HCEC 1CT (cell line): ENCODE data around the gene SPAG9.
"Not testable (repeated sequence)": the region's sequence is repeated elsewhere in the genome, so short reads cannot be mapped to it uniquely, and the experiment has no call there.

Experiments
- DNase-seq: peaks from one replicate; pipeline ENCODE4 v3.0.0-alpha.2; 2017

SPAG9 gene

GRCh38 chr17:50953518-50953830 is 167.2 kb downstream of the SPAG9 start:
- DNase-seq: no peak

GRCh38 chr17:50952889-50953288 is 167.8 kb downstream of the SPAG9 start:
- DNase-seq: no peak

- DNase-seq: peak; percentile 18
Observed at GRCh38 chr17:50952013-50952412, 168.7 kb downstream of the SPAG9 start.

- DNase-seq: peak; percentile 93
Observed at GRCh38 chr17:50949989-50950877, 170.4 kb downstream of the SPAG9 start.

DNA sequence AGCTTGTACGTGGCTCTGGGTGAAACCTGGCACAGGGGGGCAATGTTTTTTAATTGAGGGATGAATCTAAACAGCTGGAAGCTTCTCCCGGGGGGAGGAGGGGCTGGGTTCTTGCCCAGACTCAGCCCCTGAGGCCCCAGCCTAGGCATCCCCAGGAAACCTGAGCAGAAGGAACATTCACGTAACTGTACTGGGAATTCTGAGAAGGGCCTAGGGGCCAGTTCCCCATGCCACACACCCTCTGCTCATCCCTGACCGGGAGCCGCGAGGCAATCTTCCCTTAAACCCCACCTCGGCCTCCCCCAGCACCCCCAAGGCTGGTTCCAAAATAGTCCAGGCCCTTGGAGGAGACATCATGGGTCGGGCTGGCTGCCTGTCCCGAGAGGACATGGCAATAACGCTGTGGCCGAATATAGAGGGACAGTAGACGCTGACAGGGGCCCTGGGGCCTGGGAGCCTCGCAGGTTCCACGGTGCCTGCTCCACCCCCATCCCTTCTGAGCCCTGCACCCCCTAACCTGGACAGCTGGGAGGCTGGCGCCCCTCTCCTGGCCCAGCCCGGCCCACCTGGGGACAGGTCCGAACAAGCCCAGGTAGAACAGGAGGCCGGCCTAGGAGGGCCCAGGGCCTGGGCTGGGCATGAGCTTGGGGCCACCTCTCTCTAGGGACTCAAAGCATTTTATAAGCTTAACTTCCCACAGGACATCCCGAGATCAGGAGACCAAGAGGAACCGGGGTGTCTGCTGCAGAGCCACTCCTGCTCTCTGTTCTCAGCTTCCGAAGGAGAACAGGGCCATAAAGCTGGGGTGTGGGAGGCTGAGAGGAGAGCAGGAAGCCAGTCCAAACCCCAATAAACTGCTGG is 171.3 kb downstream of the SPAG9 start:
- DNase-seq: no peak

- no peak for DNase-seq
Observed at GRCh38 chr17:50948711-50949110, 172.0 kb downstream of the SPAG9 start.

DNA sequence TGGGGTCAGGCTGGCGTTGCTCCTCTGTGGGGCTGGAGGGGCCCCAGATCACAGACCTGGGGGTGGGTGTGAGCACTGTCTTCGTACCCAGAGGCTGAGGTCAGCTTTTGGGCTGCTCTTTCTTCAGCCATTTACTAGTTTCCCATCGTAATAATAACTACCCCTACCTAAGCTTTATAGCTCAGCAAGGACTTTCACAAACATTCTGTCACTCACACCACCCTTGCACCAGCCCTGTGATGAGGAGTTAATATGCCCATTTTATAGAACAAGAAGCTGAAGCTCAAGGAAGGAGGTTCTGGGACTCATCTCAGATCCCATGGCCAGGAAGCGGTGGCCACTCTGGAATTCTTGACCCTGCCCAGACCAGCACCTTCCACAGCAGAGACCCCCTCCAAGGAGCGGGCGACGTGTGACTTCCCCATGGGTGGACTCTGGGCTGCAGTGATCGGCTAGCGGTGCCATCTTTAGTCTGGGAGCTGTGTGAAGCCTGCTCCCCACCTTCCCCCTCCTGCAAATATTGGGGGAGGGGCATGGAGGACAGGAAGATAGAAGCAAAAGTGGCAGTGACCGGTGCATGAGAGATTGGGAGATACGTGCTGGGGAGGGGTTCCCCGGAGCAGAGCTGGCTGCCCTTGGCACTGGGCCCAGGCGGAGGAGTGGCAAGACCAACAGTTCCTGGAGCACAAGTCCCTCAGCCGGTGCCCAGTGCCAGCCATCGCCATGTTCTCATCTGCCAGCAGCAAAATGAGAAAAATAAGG is 172.7 kb downstream of the SPAG9 start:
- no peak for DNase-seq

GRCh38 chr17:50946891-50947781 is 173.5 kb downstream of the SPAG9 start:
- no peak for DNase-seq

GRCh38 chr17:50946223-50946890 is 174.3 kb downstream of the SPAG9 start:
- no peak for DNase-seq

- no peak for DNase-seq
Observed at GRCh38 chr17:50945779-50946222, 174.9 kb downstream of the SPAG9 start.

GRCh38 chr17:50944902-50945720 is 175.6 kb downstream of the SPAG9 start:
- DNase-seq: no peak

- peak; percentile 39 for DNase-seq
Observed at GRCh38 chr17:50944054-50944901, 176.4 kb downstream of the SPAG9 start.

DNA sequence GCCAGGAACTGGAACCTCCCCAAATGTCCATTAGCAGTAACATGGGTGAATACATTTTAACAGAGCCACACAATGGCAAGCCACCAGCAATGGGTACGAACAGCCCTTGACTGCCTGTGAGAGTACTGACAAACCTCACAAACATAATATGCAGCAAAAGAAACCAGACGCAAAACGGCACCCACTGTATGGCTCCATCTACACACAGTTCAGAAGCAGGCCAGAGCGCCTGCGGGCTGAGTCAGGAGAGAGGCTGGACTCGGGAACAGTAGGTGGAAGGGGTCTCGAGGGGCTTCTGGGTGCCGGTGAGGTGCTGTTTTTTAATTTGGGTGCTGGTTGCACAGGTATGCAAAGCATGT is 177.1 kb downstream of the SPAG9 start:
- no peak for DNase-seq

- not testable (repeated sequence) for DNase-seq
Observed at GRCh38 chr17:50941676-50942048, 179.0 kb downstream of the SPAG9 start.

- DNase-seq: no peak
Observed at GRCh38 chr17:50939795-50940684, 180.6 kb downstream of the SPAG9 start.

GRCh38 chr17:50939542-50939794 is 181.2 kb downstream of the SPAG9 start:
- no peak for DNase-seq

DNA sequence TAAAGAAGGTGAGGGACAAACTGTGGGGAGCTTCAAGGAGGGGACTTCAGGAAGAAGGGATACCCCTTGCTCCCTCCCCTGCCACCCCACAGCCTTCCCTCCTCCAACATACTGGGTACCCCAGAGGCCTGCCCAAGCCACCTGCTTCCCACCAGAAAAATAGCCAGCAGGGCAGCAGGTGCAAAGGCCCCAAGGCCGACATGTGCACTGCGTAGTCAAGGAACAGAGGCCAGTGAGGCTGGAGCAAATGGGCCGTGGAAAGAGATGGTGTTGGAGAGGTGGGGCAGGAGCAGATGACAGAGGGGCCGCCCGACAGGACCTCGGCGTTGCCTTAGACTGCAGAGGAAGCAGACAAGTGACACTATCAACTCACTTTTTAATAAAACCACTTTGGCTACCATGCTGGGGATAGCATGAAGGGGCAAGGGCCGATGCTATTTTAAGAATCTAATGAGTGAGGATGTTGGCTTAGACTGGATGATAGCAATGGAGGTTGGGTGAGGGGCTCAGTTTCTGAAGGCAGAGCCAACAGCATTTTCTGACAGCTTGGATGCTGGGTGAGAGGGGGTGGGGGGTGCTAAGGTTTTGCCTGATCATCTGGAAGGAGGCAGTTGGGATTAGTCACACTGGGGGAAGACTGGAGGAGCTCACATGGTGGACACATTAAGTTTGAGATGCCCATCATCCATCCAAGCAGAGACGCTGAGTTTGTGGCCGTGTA is 181.7 kb downstream of the SPAG9 start:
- no peak for DNase-seq

DNA sequence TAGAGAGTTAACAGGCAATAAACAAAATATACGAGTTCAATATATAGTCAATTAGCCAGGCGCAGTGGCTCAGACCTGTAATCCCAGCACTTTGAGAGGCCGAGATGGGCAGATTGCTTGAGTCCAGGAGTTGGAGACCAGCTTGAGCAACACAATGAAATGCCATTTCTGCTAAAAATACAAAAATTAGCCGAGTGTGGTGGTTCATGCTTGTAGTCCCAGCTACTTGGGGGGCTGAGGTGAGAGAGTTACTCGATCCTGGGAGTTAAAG is 184.7 kb downstream of the SPAG9 start:
- DNase-seq: no peak
